Activated CD4-positive, alpha-beta T cell treated with anti-CD3 and anti-CD28 coated beads for 4 hours (primary cell): Measurements from ENCODE around the gene ARFIP1.

Source experiments
- DNase-seq, 2 donors: peaks; one replicate each; pipeline ENCODE4 v3.0.0-alpha.2; 2020

ARFIP1 gene

GRCh38 chr4:152901205-152901604 is 121.5 kb downstream of the ARFIP1 start:
- DNase-seq, result no peak

GRCh38 chr4:152903658-152904057 is 123.9 kb downstream of the ARFIP1 start:
- no peak for DNase-seq

- no peak for DNase-seq
These were observed 130.1 kb downstream of the ARFIP1 start for GRCh38 chr4:152909901-152910300.

- no peak for DNase-seq
These were observed 130.8 kb downstream of the ARFIP1 start for GRCh38 chr4:152910521-152910920.

- no peak for DNase-seq
These were observed 138.0 kb downstream of the ARFIP1 start for GRCh38 chr4:152917543-152918395.

GRCh38 chr4:152919826-152920225 is 140.1 kb downstream of the ARFIP1 start:
- DNase-seq, result no peak

- DNase-seq, result no peak
These were observed 141.0 kb downstream of the ARFIP1 start for GRCh38 chr4:152920768-152921167.

- no peak for DNase-seq
These were observed 141.5 kb downstream of the ARFIP1 start for GRCh38 chr4:152921284-152921683.

GRCh38 chr4:152925851-152926250 is 146.1 kb downstream of the ARFIP1 start:
- DNase-seq, result no peak

- no peak for DNase-seq
These were observed 147.2 kb downstream of the ARFIP1 start for GRCh38 chr4:152926959-152927358.

- DNase-seq, result no peak
These were observed 148.0 kb downstream of the ARFIP1 start for GRCh38 chr4:152927737-152928136.

GRCh38 chr4:152928286-152928685 is 148.5 kb downstream of the ARFIP1 start:
- no peak for DNase-seq

GRCh38 chr4:152929888-152930287 is 150.1 kb downstream of the ARFIP1 start:
- DNase-seq, result no peak

GRCh38 chr4:152935143-152935542 is 155.4 kb downstream of the ARFIP1 start:
- no peak for DNase-seq

GRCh38 chr4:152935631-152936445 is 156.1 kb downstream of the ARFIP1 start, which contains the start of gene FHDC1:
FHDC1 (plus strand) TSS chr4:152936323; CDS start chr4:152943058, 6,735 bp downstream.
- no peak for DNase-seq

GRCh38 chr4:152936446-152937335 is 156.9 kb downstream of the ARFIP1 start:
- DNase-seq, result peak in 1 of 2 donors; percentile 11

- peak in 1 of 2 donors; percentile 11 for DNase-seq
These were observed 157.8 kb downstream of the ARFIP1 start for GRCh38 chr4:152937336-152938236.

GRCh38 chr4:152938237-152938947 is 158.6 kb downstream of the ARFIP1 start:
- no peak for DNase-seq

- no peak for DNase-seq
These were observed 159.9 kb downstream of the ARFIP1 start for GRCh38 chr4:152939621-152940020.

- DNase-seq, result no peak
These were observed 160.7 kb downstream of the ARFIP1 start for GRCh38 chr4:152940461-152940860.

GRCh38 chr4:152941411-152941810 is 161.7 kb downstream of the ARFIP1 start:
- no peak for DNase-seq
